Type B pancreatic cell (in vitro differentiated cells): Measurements from ENCODE around the gene PITPNB. TPM values are rescaled to one million over a fixed set of nuclear protein-coding genes. Genes with fewer than 3 reads are reported as not detected.

Experiments
- DNase-seq: peaks from one replicate; pipeline ENCODE4 v3.0.0; 2021; ENCODE audit warnings: mixed read lengths; ENCODE audit not compliant: unreplicated experiment; ENCODE audit errors: extremely low spot score
- H3K27ac Mint-ChIP-seq: 2 replicates; pipeline ENCODE4 v1.8.0; 2021; ENCODE audit warnings: mild to moderate bottlenecking, mixed read lengths
- H3K27me3 Mint-ChIP-seq: 2 replicates; pipeline ENCODE4 v1.8.0; 2021; ENCODE audit warnings: mixed read lengths
- H3K36me3 Mint-ChIP-seq: 2 replicates; pipeline ENCODE4 v1.8.0; 2021; ENCODE audit warnings: mixed read lengths
- H3K4me1 Mint-ChIP-seq: one replicate; pipeline ENCODE4 v1.8.0; 2021; ENCODE audit warnings: mixed read lengths; ENCODE audit not compliant: unreplicated experiment
- H3K4me3 Mint-ChIP-seq: 2 replicates; pipeline ENCODE4 v1.8.0; 2021; ENCODE audit warnings: mild to moderate bottlenecking, mixed read lengths
- H3K9me3 Mint-ChIP-seq: 2 replicates; pipeline ENCODE4 v1.8.0; 2021; ENCODE audit warnings: mixed read lengths
- total RNA-seq: library from RNA; stranded (reverse); gene quantifications from 2 replicates; pipeline ENCODE4 v1.2.1, GENCODE V29; 2021; ENCODE audit warnings: low replicate concordance
- TF ChIP-seq, protein P1 (sequence below): fragments of 200-600 bp; sonication (generic); conservative IDR thresholded peaks from 2 replicates; pipeline ENCODE4 v1.5.0; 2021; ENCODE audit warnings: antibody characterized with exemption, mild to moderate bottlenecking

PITPNB gene
- total RNA-seq, 1 donor from 2014 or later: 73.2 TPM

DNA sequence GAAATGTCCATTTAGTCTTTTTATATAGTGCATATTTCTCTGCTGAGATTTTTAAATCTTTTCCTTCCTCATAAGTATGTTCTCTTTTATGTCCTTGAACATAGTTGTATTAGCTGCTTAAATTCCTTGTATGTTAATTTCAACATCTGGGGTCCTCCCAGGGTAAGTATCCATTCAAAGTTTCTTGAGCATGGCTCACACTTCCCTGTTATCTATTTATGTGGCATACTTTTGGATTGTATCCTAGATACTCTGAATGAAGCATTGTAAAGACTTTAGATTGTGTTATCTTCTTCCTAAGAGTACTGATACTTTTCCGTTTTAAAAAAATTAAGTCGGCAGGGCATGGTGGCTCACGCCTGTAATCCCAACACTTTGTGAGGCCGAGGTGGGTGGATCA, 28.4 kb upstream of the PITPNB start:
- no peaks in the 10 kb centered on the region for H3K4me1 Mint-ChIP-seq
- no peaks in the 10 kb centered on the region for H3K27me3 Mint-ChIP-seq
- TF ChIP-seq, protein P1, sequence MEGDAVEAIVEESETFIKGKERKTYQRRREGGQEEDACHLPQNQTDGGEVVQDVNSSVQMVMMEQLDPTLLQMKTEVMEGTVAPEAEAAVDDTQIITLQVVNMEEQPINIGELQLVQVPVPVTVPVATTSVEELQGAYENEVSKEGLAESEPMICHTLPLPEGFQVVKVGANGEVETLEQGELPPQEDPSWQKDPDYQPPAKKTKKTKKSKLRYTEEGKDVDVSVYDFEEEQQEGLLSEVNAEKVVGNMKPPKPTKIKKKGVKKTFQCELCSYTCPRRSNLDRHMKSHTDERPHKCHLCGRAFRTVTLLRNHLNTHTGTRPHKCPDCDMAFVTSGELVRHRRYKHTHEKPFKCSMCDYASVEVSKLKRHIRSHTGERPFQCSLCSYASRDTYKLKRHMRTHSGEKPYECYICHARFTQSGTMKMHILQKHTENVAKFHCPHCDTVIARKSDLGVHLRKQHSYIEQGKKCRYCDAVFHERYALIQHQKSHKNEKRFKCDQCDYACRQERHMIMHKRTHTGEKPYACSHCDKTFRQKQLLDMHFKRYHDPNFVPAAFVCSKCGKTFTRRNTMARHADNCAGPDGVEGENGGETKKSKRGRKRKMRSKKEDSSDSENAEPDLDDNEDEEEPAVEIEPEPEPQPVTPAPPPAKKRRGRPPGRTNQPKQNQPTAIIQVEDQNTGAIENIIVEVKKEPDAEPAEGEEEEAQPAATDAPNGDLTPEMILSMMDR: no peak
- no peaks in the 10 kb centered on the region for H3K9me3 Mint-ChIP-seq
- peaks cover 4% of the 10 kb centered on the region for H3K36me3 Mint-ChIP-seq
- no peak for DNase-seq
- no peak overlapping the region for H3K4me3 Mint-ChIP-seq
- no peak overlapping the region for H3K27ac Mint-ChIP-seq

DNA sequence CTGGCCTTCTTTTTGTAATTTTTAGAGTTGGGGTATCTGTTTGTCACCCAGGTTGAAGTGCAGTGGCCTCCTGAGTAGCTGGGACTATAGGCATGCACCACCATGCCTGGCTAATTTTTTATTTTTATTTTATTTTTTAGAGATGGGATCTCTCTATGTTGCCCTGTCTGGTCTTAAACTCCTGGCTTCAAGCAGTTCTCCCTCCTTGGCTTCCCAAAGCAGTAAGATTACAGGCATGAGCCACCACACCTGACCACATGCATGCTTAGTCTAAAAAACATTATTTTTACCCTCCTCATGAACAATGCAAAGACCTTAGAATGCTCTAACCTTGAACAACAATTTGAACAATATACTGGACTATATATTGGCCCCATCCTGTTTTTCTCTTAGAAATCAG, 22.1 kb upstream of the PITPNB start:
- Mint-ChIP-seq H3K4me3 (no peak overlapping the region), H3K27me3 (no peaks in the 10 kb centered on the region), H3K9me3 (no peaks in the 10 kb centered on the region), H3K27ac (no peak overlapping the region), H3K4me1 (no peaks in the 10 kb centered on the region), H3K36me3 (peaks cover 8% of the 10 kb centered on the region)
- TF ChIP-seq, protein P1: no peak
- DNase-seq: no peak

- peaks cover 8% of the 10 kb centered on the region for H3K36me3 Mint-ChIP-seq
- no peak overlapping the region for H3K4me3 Mint-ChIP-seq
- no peak overlapping the region for H3K27ac Mint-ChIP-seq
- no peaks in the 10 kb centered on the region for H3K4me1 Mint-ChIP-seq
- no peak for DNase-seq
- no peaks in the 10 kb centered on the region for H3K9me3 Mint-ChIP-seq
- TF ChIP-seq, protein P1: peak; percentile 16
- H3K27me3 Mint-ChIP-seq: no peaks in the 10 kb centered on the region
Measured at GRCh38 chr22:27937453-27937852, 18.4 kb upstream of the PITPNB start.

- H3K36me3 Mint-ChIP-seq: peaks cover 4% of the 10 kb centered on the region
- no peak for DNase-seq
- no peaks in the 10 kb centered on the region for H3K4me1 Mint-ChIP-seq
- H3K27me3 Mint-ChIP-seq: no peaks in the 10 kb centered on the region
- no peaks in the 10 kb centered on the region for H3K9me3 Mint-ChIP-seq
- H3K4me3 Mint-ChIP-seq: no peak overlapping the region
- TF ChIP-seq, protein P1: no peak
- H3K27ac Mint-ChIP-seq: no peak overlapping the region
Measured at GRCh38 chr22:27935897-27936296, 16.8 kb upstream of the PITPNB start.

DNA sequence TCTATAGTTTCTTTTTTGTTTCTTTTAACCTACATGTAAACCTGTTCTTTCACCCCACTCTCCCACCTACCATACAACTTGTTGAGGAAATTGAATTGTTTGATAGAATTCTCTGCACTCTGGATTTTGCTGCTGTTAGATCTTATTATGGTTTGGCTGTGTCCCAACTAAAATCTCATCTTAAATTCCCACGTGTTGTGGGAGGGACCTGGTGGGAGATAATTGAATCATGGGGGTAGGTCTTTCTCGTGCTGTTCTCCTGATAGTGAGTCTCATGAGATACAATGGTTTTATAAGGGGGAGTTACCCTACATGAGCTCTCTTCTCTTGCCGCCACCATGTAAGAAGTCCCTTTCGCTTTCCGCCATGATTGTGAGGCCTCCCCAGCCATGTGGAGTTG, 15.0 kb upstream of the PITPNB start:
- no peak for DNase-seq
- H3K36me3 Mint-ChIP-seq: peaks cover 4% of the 10 kb centered on the region
- H3K27me3 Mint-ChIP-seq: no peaks in the 10 kb centered on the region
- peaks cover 4% of the 10 kb centered on the region for H3K4me1 Mint-ChIP-seq
- no peak overlapping the region for H3K4me3 Mint-ChIP-seq
- H3K27ac Mint-ChIP-seq: no peak overlapping the region
- TF ChIP-seq, protein P1: no peak
- H3K9me3 Mint-ChIP-seq: no peaks in the 10 kb centered on the region
